Neutrophil (primary cell): ENCODE measurements around the gene LIG1.

Experiments used
- H3K27ac ChIP-seq: fragments of 200-600 bp; sonication (generic); 2 replicates; pipeline ENCODE4 v1.5.1; 2016; ENCODE audit warnings: mild to moderate bottlenecking, moderate library complexity
- H3K27me3 ChIP-seq: fragments of 200-600 bp; sonication (generic); 2 replicates; pipeline ENCODE4 v1.6.0; 2016; ENCODE audit warnings: mild to moderate bottlenecking
- H3K36me3 ChIP-seq: fragments of 200-600 bp; sonication (generic); 2 replicates; pipeline ENCODE4 v1.5.1; 2017
- H3K4me1 ChIP-seq, 2 experiments: fragments of 200-600 bp in 1 of 2; sonication (generic) in 1 of 2; 1 replicate in 1 of 2; 2 replicates in 1 of 2; pipeline versions ENCODE4 v1.5.1 to v1.6.1; 2013 to 2016; ENCODE audit warnings: low read depth in 1 of 2, low read length in 1 of 2, mild to moderate bottlenecking in 1 of 2, moderate library complexity in 1 of 2; ENCODE audit not compliant: control insufficient read depth in 1 of 2, insufficient read depth in 1 of 2
- H3K4me3 ChIP-seq, 2 experiments: fragments of 200-600 bp in 1 of 2; sonication (generic) in 1 of 2; 1 replicate in 1 of 2; 2 replicates in 1 of 2; pipeline ENCODE4 v1.5.1; 2013 to 2016; ENCODE audit warnings: low read depth in 1 of 2, low read length in 1 of 2, mild to moderate bottlenecking in 1 of 2, moderate library complexity in 1 of 2
- H3K9me3 ChIP-seq: fragments of 200-600 bp; sonication (generic); 2 replicates; pipeline ENCODE4 v1.5.1; 2016
- CTCF ChIP-seq: fragments of 200-600 bp; sonication (generic); IDR thresholded peaks from 2 replicates; pipeline ENCODE4 v1.5.1; 2016; ENCODE audit warnings: antibody characterized with exemption

The LIG1 gene

GRCh38 chr19:48148576-48148975 lies 21.6 kb downstream of the LIG1 start:
- Histone ChIP-seq H3K9me3 (no peaks in the 10 kb centered on the region), H3K27ac (no peak overlapping the region), H3K27me3 (no peaks in the 10 kb centered on the region), H3K4me3 (no peak overlapping the region), H3K36me3 (peaks cover 39% of the 10 kb centered on the region), H3K4me1 (no peaks in the 10 kb centered on the region)
- no peak for TF ChIP-seq CTCF

- no peak for TF ChIP-seq CTCF
- H3K9me3 ChIP-seq = no peaks in the 10 kb centered on the region
- H3K4me3 ChIP-seq = no peak overlapping the region
- H3K36me3 ChIP-seq = peaks cover 48% of the 10 kb centered on the region
- no peaks in the 10 kb centered on the region for H3K4me1 ChIP-seq
- H3K27me3 ChIP-seq = no peaks in the 10 kb centered on the region
- no peak overlapping the region for H3K27ac ChIP-seq
Measured at GRCh38 chr19:48147597-48148175, 22.5 kb downstream of the LIG1 start.

- no peaks in the 10 kb centered on the region for H3K9me3 ChIP-seq
- no peak overlapping the region for H3K27ac ChIP-seq
- H3K4me3 ChIP-seq = no peak overlapping the region
- H3K36me3 ChIP-seq = peaks cover 87% of the 10 kb centered on the region
- H3K27me3 ChIP-seq = no peaks in the 10 kb centered on the region
- H3K4me1 ChIP-seq = no peaks in the 10 kb centered on the region
- TF ChIP-seq CTCF = no peak
Measured at GRCh38 chr19:48139053-48139452, 31.1 kb downstream of the LIG1 start.

GRCh38 chr19:48137411-48137810 lies 32.7 kb downstream of the LIG1 start:
- H3K27ac ChIP-seq = no peak overlapping the region
- H3K9me3 ChIP-seq = no peaks in the 10 kb centered on the region
- H3K27me3 ChIP-seq = no peaks in the 10 kb centered on the region
- TF ChIP-seq CTCF = no peak
- no peaks in the 10 kb centered on the region for H3K4me1 ChIP-seq
- peaks cover 85% of the 10 kb centered on the region for H3K36me3 ChIP-seq
- no peak overlapping the region for H3K4me3 ChIP-seq

- no peaks in the 10 kb centered on the region for H3K27me3 ChIP-seq
- TF ChIP-seq CTCF = no peak
Measured at GRCh38 chr19:48136547-48136946, 33.6 kb downstream of the LIG1 start.

GRCh38 chr19:48135411-48135810 lies 34.7 kb downstream of the LIG1 start:
- Histone ChIP-seq H3K27me3 (no peaks in the 10 kb centered on the region), H3K4me3 (no peak overlapping the region), H3K9me3 (no peaks in the 10 kb centered on the region), H3K4me1 (no peaks in the 10 kb centered on the region), H3K27ac (no peak overlapping the region), H3K36me3 (peaks cover 84% of the 10 kb centered on the region)
- TF ChIP-seq CTCF = no peak

More at GRCh38 chr19:48136547-48136946, 33.6 kb downstream of the LIG1 start:
- Histone ChIP-seq H3K9me3 (no peaks in the 10 kb centered on the region), H3K36me3 (peaks cover 84% of the 10 kb centered on the region), H3K27ac (no peak overlapping the region), H3K4me3 (no peak overlapping the region), H3K4me1 (no peaks in the 10 kb centered on the region)
